Thoracic aorta (tissue), 2 donors: Measurements from ENCODE around the gene MAML3. TPM values are rescaled to one million over a fixed set of nuclear protein-coding genes. Genes with fewer than 3 reads are reported as not detected.

Source experiments
- ATAC-seq: fragments of 150-250 bp; one replicate; pipeline ENCODE4 v1.8.0; 2017; ENCODE audit warnings: low read depth; ENCODE audit not compliant: insufficient number of reproducible peaks, low FRiP score
- DNase-seq: peaks from one replicate; pipeline ENCODE4 v3.0.0-alpha.2; 2020; ENCODE audit warnings: low spot score
- H3K27ac ChIP-seq, 2 donors: fragments of 200-600 bp; sonication (generic); 1 replicate in 1 of 2; 2 replicates in 1 of 2; pipeline ENCODE4 v1.5.1; 2016; ENCODE audit warnings: mild to moderate bottlenecking in 2 of 2, moderate library complexity in 2 of 2
- H3K27me3 ChIP-seq: fragments of 200-600 bp; sonication (generic); replicated peaks from 2 replicates; pipeline ENCODE4 v1.6.0; 2016; ENCODE audit warnings: mild to moderate bottlenecking; ENCODE audit not compliant: insufficient read depth
- H3K36me3 ChIP-seq: fragments of 200-600 bp; sonication (generic); one replicate; pipeline ENCODE4 v1.5.1; 2016
- H3K4me1 ChIP-seq, 2 donors: fragments of 200-600 bp; sonication (generic); 1 replicate in 1 of 2; 2 replicates in 1 of 2; pipeline versions ENCODE4 v1.5.1 to v1.6.0; 2016; ENCODE audit warnings: low read depth in 2 of 2, mild to moderate bottlenecking in 1 of 2; ENCODE audit not compliant: control insufficient read depth in 1 of 2
- H3K4me3 ChIP-seq: fragments of 200-600 bp; sonication (generic); 2 replicates; pipeline ENCODE4 v1.5.1; 2016; ENCODE audit warnings: mild to moderate bottlenecking
- H3K9me3 ChIP-seq: fragments of 200-600 bp; sonication (generic); 2 replicates; pipeline ENCODE4 v1.5.1; 2016
- total RNA-seq, 2 donors: library from RNA; depleted of rRNA; stranded (reverse); fragments of >200 nt; gene quantifications; one replicate each; pipeline versions ENCODE4 v1.1.0 to v1.2.3, GENCODE V29; 2016
- TF ChIP-seq, protein P1 (sequence below): fragments of 200-600 bp; sonication (generic); IDR thresholded peaks from one replicate; pipeline ENCODE4 v1.5.1; 2019; ENCODE audit warnings: antibody characterized with exemption

MAML3 gene
- total RNA-seq, 2 donors from 2014 or later, result 7.3 to 14.1 TPM

DNA sequence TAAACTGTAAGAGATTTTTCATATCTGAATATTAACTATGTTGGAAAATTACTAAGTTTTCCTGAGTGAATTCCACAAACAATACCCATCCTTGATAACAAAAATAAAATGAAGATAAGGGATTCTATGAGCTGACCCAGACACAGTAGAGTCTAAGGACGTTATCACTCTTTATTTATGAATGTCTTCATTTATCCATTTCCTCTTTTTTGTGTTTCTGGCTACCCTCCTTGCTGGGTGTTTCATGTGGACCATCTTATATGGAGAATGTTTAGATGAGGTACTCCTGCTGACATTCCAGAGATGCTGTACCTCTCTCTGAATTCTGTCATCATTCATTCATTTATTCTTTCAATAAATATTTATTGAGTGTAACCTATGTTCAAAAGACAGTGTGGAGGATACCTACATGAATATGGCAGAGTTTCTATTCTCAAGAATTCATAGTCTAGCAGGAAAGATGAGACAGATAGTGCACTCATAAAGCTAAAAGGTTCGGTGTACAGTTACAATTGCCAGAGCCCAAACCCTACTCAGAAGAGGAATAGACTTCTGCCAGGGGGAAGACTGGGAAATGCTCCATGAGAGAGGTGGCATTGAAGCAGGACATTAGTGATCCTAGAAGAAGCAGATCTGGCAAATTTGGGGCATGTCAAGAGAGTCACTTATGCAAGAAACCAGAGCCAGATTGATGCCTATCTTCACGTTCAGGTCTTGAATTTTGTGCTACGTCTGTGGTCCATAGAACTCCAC, 195.8 kb downstream of the MAML3 start:
- ATAC-seq, result no peak
- Histone ChIP-seq H3K9me3 (no peaks in the 10 kb centered on the region), H3K36me3 (no peaks in the 10 kb centered on the region), H3K27me3 (no peaks in the 10 kb centered on the region), H3K4me3 (no peak overlapping the region), H3K4me1 (peaks cover 6 to 24% of the 10 kb centered on the region in 2 donors), H3K27ac (no peak overlapping the region)
- DNase-seq, result no peak
- TF ChIP-seq, protein P1, sequence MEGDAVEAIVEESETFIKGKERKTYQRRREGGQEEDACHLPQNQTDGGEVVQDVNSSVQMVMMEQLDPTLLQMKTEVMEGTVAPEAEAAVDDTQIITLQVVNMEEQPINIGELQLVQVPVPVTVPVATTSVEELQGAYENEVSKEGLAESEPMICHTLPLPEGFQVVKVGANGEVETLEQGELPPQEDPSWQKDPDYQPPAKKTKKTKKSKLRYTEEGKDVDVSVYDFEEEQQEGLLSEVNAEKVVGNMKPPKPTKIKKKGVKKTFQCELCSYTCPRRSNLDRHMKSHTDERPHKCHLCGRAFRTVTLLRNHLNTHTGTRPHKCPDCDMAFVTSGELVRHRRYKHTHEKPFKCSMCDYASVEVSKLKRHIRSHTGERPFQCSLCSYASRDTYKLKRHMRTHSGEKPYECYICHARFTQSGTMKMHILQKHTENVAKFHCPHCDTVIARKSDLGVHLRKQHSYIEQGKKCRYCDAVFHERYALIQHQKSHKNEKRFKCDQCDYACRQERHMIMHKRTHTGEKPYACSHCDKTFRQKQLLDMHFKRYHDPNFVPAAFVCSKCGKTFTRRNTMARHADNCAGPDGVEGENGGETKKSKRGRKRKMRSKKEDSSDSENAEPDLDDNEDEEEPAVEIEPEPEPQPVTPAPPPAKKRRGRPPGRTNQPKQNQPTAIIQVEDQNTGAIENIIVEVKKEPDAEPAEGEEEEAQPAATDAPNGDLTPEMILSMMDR, result no peak

DNA sequence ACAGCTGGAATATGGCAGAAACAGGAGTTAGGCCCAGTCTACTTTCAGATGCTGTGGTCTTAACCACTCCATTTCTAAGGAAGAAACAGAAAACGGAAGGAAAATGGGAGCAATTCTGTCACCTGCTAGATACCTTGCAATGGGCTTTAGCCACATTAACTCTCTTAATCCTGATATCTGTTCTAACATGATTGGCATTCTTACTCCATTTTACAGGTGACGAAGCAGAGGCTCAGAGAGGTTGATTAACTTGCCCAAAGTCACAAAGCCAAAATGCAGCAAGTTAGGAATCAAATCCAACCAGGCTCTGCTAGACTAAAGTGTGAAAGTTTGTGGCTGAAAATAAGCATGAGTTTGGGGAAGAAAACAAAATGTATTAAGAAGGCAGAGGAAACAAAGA, 196.9 kb downstream of the MAML3 start:
- DNase-seq (no peak), ATAC-seq (no peak)
- Histone ChIP-seq H3K4me1 (peaks cover 3 to 19% of the 10 kb centered on the region in 2 donors), H3K27ac (no peak overlapping the region), H3K9me3 (no peaks in the 10 kb centered on the region), H3K36me3 (no peaks in the 10 kb centered on the region), H3K27me3 (no peaks in the 10 kb centered on the region), H3K4me3 (no peak overlapping the region)
- TF ChIP-seq, protein P1, result no peak

DNA sequence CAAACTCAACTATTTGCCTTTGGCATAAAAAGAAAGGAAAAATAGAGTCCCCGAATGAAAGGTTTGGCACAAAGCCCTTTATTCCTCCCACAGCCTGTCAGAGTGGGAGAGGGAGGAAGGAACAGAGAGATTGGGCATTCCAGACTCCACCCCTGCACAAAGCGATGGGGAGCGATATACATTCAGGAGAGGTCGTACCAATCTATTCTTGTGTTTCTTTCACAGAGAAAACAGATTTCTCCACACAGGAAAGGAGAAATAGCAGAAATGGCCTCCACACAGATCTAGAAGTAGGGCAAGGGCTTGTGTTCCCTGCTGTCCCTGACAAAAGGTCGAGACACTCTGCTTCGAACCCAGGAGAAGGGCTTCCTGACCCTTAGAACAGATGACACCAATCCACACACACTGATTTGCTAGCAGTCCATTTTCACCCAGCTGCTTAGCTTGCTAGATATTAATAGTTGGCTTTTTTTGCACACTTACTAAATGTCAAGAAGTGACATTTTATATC, 197.4 kb downstream of the MAML3 start:
- peak overlapping the region in 1 of 2 donors; percentile 20 for H3K27ac ChIP-seq
- ATAC-seq, result no peak

DNA sequence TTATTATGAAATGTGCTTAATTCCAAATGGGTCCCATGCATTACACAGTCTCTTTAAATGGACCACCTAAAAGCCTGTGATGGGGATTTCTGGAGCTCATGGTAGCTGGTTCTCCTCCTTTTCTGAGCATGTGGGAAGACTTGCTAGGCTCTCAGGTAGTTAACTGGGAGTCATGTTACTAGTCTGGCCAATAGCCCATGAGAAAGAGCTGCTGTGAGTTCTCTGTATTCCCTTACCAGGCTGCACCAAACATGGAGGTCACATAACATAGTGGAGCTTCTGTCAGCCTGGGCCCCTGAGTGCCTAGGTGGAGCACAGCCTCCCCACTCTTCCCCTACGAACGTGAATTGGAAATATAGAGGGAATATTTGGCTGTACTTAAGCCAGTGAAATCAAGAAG, 198.4 kb downstream of the MAML3 start:
- H3K9me3 ChIP-seq, result no peaks in the 10 kb centered on the region
- DNase-seq (no peak), ATAC-seq (no peak)
- H3K36me3 ChIP-seq, result no peaks in the 10 kb centered on the region
- H3K4me3 ChIP-seq, result no peak overlapping the region
- peaks cover 3 to 10% of the 10 kb centered on the region in 2 donors for H3K4me1 ChIP-seq
- TF ChIP-seq, protein P1, result no peak
- H3K27ac ChIP-seq, result no peak overlapping the region
- no peaks in the 10 kb centered on the region for H3K27me3 ChIP-seq

More for the DNA sequence above, 197.4 kb downstream of the MAML3 start:
- no peak for DNase-seq
- Histone ChIP-seq H3K36me3 (no peaks in the 10 kb centered on the region), H3K4me1 (peaks cover 3 to 14% of the 10 kb centered on the region in 2 donors), H3K27me3 (no peaks in the 10 kb centered on the region), H3K4me3 (peak overlapping the region; percentile 66), H3K9me3 (no peaks in the 10 kb centered on the region)
- TF ChIP-seq, protein P1, result no peak

DNA sequence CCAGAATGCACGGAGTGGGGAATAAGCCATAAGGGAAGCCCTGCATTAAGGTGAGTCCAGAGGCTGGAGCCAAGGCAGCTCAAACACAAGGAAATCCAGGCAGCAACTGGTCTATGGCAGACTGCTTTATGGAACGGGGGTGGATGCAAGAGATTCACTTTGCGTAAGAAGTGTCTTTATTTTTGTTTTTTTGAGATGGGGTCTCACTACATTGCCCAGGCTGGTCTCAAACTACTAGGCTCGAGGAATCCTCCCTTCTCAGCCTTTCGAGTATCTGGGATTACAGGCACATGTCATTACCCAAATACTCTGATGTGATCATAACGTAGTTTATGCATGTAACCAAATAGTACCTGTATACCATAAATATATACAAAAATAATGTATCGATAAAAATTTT, 199.5 kb downstream of the MAML3 start:
- Histone ChIP-seq H3K36me3 (no peaks in the 10 kb centered on the region), H3K4me3 (no peak overlapping the region), H3K4me1 (peaks cover 3 to 10% of the 10 kb centered on the region in 2 donors), H3K27me3 (no peaks in the 10 kb centered on the region), H3K27ac (no peak overlapping the region), H3K9me3 (no peaks in the 10 kb centered on the region)
- TF ChIP-seq, protein P1, result no peak
- no peak for DNase-seq
- no peak for ATAC-seq
